Embryonic facial prominence (tissue), 1 donor: ENCODE measurements around the gene ZNF785.
A peak's percentile ranks its signal among the peaks of the same experiment; 100 is the strongest.
"Not testable (repeated sequence)": the region's sequence is repeated elsewhere in the genome, so short reads cannot be mapped to it uniquely, and the experiment has no call there.

Source experiments
- DNase-seq: peaks from one replicate; pipeline ENCODE4 v3.0.0-alpha.2; 2016; ENCODE audit errors: extremely low spot score

The ZNF785 gene

GRCh38 chr16:30585400-30586191 lies at the start of gene ZNF785:
ZNF785 (minus strand) TSS chr16:30585697; CDS start chr16:30585611, 86 bp downstream.
- DNase-seq, result peak; percentile 97

GRCh38 chr16:30633526-30633925 lies 48.0 kb upstream of the ZNF785 start:
- DNase-seq, result no peak

- DNase-seq, result not testable (repeated sequence)
These were observed 47.0 kb upstream of the ZNF785 start for GRCh38 chr16:30632454-30632853.

GRCh38 chr16:30628628-30629540 lies 43.4 kb upstream of the ZNF785 start:
- DNase-seq, result peak; percentile 45

GRCh38 chr16:30626236-30626635 lies 40.7 kb upstream of the ZNF785 start:
- DNase-seq, result no peak

GRCh38 chr16:30623536-30624283 lies 38.2 kb upstream of the ZNF785 start:
- no peak for DNase-seq

GRCh38 chr16:30622455-30623032 lies 37.0 kb upstream of the ZNF785 start:
- DNase-seq, result no peak

GRCh38 chr16:30621765-30622164 lies 36.3 kb upstream of the ZNF785 start:
- DNase-seq, result no peak

- DNase-seq, result no peak
These were observed 34.7 kb upstream of the ZNF785 start for GRCh38 chr16:30620169-30620568.

GRCh38 chr16:30619638-30620037 lies 34.1 kb upstream of the ZNF785 start:
- DNase-seq, result no peak

- DNase-seq, result no peak
These were observed 33.7 kb upstream of the ZNF785 start for GRCh38 chr16:30619202-30619601.

- no peak for DNase-seq
These were observed 30.0 kb upstream of the ZNF785 start for GRCh38 chr16:30615358-30616091.

- peak; percentile 95 for DNase-seq
These were observed 24.7 kb upstream of the ZNF785 start, which contains the start of gene ZNF689 for GRCh38 chr16:30609926-30610839. ZNF689 (minus strand) TSS chr16:30610389; CDS start chr16:30610041, 348 bp downstream.

- no peak for DNase-seq
These were observed 23.8 kb upstream of the ZNF785 start for GRCh38 chr16:30609002-30609925.

- no peak for DNase-seq
These were observed 20.5 kb upstream of the ZNF785 start for GRCh38 chr16:30606004-30606403.

- DNase-seq, result no peak
These were observed 19.7 kb upstream of the ZNF785 start for GRCh38 chr16:30605158-30605557.

GRCh38 chr16:30604316-30604947 lies 18.9 kb upstream of the ZNF785 start:
- no peak for DNase-seq

GRCh38 chr16:30603945-30604315 lies 18.4 kb upstream of the ZNF785 start:
- no peak for DNase-seq
